Measurements from ENCODE around the gene ASPHD2.

Gene ASPHD2

DNA sequence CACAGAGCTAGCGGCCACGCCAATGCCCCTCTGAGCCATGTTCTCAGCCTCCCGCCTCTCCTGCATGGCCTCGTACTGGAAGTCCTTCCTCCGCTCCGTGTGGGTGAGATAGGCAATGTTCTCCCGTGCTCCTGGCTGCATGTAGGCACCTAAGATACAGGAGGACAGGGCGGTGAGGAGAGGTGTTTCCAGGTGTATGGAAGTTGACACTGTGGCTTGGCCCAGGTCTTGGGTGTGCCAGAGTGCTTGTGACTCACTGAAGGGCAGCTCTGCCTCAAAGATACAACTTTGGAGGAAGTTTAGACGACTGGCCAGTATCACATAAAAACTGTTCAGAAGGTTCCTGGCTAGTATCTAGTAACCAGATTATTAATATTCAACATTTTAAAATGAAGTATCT lies 63.2 kb downstream of the ASPHD2 start:
- Histone ChIP-seq H3K9me3 (ENCODE audit: insufficient read depth, low read depth, low read length) (no peaks in the 10 kb centered on the region), H3K36me3 (ENCODE audit: insufficient read depth, low read depth, low read length) (peaks cover 99% of the 10 kb centered on the region), H3K4me1 (ENCODE audit: insufficient read depth, low read length) (no peaks in the 10 kb centered on the region), H3K27me3 (ENCODE audit: insufficient read depth, low read length) (no peaks in the 10 kb centered on the region), H3K4me3 (ENCODE audit: low read length) (no peak overlapping the region), H3K9ac (ENCODE audit: low read depth, low read length) (no peak overlapping the region), H3K27ac (ENCODE audit: low read length) (no peak overlapping the region)

DNA sequence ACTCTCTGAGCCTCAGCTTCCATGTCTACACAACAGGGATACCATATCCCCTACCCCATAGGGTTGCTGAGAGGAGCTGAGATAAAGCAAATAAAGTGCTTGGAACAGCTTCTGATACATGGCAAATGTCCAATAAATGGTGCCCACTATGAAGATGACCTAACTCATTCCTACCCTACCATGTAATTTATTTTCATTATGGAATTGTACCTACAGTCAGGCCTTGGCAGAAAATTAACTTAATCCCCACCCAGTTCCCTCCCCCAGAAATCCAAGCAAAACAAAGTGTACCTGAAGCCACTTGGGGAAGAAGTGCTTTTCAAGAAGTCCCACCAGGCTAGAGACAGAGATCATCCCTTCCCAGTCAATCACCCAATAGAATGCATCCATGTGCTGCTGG lies 65.4 kb downstream of the ASPHD2 start:
- no peak overlapping the region for H3K9ac ChIP-seq (ENCODE audit: low read depth, low read length)
- H3K27me3 ChIP-seq (ENCODE audit: insufficient read depth, low read length), result no peaks in the 10 kb centered on the region
- H3K36me3 ChIP-seq (ENCODE audit: insufficient read depth, low read depth, low read length), result peaks cover 95% of the 10 kb centered on the region
- H3K4me1 ChIP-seq (ENCODE audit: insufficient read depth, low read length), result no peaks in the 10 kb centered on the region
- H3K27ac ChIP-seq (ENCODE audit: low read length), result no peak overlapping the region
- no peak overlapping the region for H3K4me3 ChIP-seq (ENCODE audit: low read length)
- H3K9me3 ChIP-seq (ENCODE audit: insufficient read depth, low read depth, low read length), result no peaks in the 10 kb centered on the region

Data from iPS-20b (cell line).